Measurements from ENCODE around the gene PXDN. TPM values are rescaled to one million over a fixed set of nuclear protein-coding genes. Genes with fewer than 3 reads are reported as not detected.

The PXDN gene
- total RNA-seq, 4 donors from 2014 or later: 9.0 to 46.2 (median 18.5) TPM

GRCh38 chr2:1664698-1665097 is 79.6 kb downstream of the PXDN start:
- Histone ChIP-seq H3K9me3 (no peaks in the 10 kb centered on the region), H3K27ac (no peak overlapping the region), H3K4me1 (no peaks in the 10 kb centered on the region), H3K4me3 (no peak overlapping the region), H3K27me3 (no peaks in the 10 kb centered on the region), H3K36me3 (no peaks in the 10 kb centered on the region)
- TF ChIP-seq EP300 (IDR thresholded peaks at IDR 0.05; ENCODE audit: low read depth) (no peak), CTCF (IDR thresholded peaks at IDR 0.05) (no peak), POLR2AphosphoS5 (IDR thresholded peaks at IDR 0.05) (no peak), POLR2A (IDR thresholded peaks at IDR 0.05) (no peak)
- 94 to 100% methylated on average over 1 to 17 of the region's 18 CpGs for WGBS, 2 donors (ENCODE audit: low coverage in 1 of 2)
- in situ Hi-C loops (cut with MboI; ENCODE audit: low pct_ligation_motif_present in 1 of 4, low pct_unique_long_range_greater_than_20kb in 1 of 4, low sequenced_read_pairs in 3 of 4) (no loop called here), intact Hi-C loops (cut with DNase I; ENCODE audit: low total_unique reads) (no loop called here)
- DNase-seq: no peak

- Histone ChIP-seq H3K27ac (no peak overlapping the region), H3K27me3 (no peaks in the 10 kb centered on the region), H3K4me1 (no peaks in the 10 kb centered on the region), H3K9me3 (no peaks in the 10 kb centered on the region), H3K36me3 (no peaks in the 10 kb centered on the region), H3K4me3 (no peak overlapping the region)
- in situ Hi-C loops (cut with MboI; ENCODE audit: low pct_ligation_motif_present in 1 of 4, low pct_unique_long_range_greater_than_20kb in 1 of 4, low sequenced_read_pairs in 3 of 4): no loop called here
- no peak for DNase-seq
- 82% methylated on average over 9 of the region's 9 CpGs; no CpG with 5 or more reads in 1 of the 2 donors for WGBS, 2 donors (ENCODE audit: low coverage in 1 of 2)
- intact Hi-C loops (cut with DNase I; ENCODE audit: low total_unique reads): no loop called here
- no peak for TF ChIP-seq POLR2AphosphoS5 (IDR thresholded peaks at IDR 0.05)
- no peak for TF ChIP-seq CTCF (IDR thresholded peaks at IDR 0.05)
- TF ChIP-seq POLR2A (IDR thresholded peaks at IDR 0.05): no peak
- no peak for TF ChIP-seq EP300 (IDR thresholded peaks at IDR 0.05; ENCODE audit: low read depth)
These were observed 80.2 kb downstream of the PXDN start for GRCh38 chr2:1664076-1664605.

- Histone ChIP-seq H3K27me3 (no peaks in the 10 kb centered on the region), H3K4me3 (no peak overlapping the region), H3K9me3 (no peaks in the 10 kb centered on the region), H3K36me3 (no peaks in the 10 kb centered on the region), H3K27ac (no peak overlapping the region), H3K4me1 (no peaks in the 10 kb centered on the region)
- in situ Hi-C loops (cut with MboI; ENCODE audit: low pct_ligation_motif_present in 1 of 4, low pct_unique_long_range_greater_than_20kb in 1 of 4, low sequenced_read_pairs in 3 of 4) (no loop called here), intact Hi-C loops (cut with DNase I; ENCODE audit: low total_unique reads) (no loop called here)
- no peak for DNase-seq
- 91% methylated on average over 16 of the region's 16 CpGs; no CpG with 5 or more reads in 1 of the 2 donors for WGBS, 2 donors (ENCODE audit: low coverage in 1 of 2)
- no peak for TF ChIP-seq CTCF (IDR thresholded peaks at IDR 0.05)
- no peak for TF ChIP-seq EP300 (IDR thresholded peaks at IDR 0.05; ENCODE audit: low read depth)
- no peak for TF ChIP-seq POLR2AphosphoS5 (IDR thresholded peaks at IDR 0.05)
- no peak for TF ChIP-seq POLR2A (IDR thresholded peaks at IDR 0.05)
These were observed 80.7 kb downstream of the PXDN start for GRCh38 chr2:1663621-1664020.

GRCh38 chr2:1662606-1663180 is 81.6 kb downstream of the PXDN start:
- no peak overlapping the region for H3K27ac ChIP-seq
- H3K4me1 ChIP-seq: no peaks in the 10 kb centered on the region
- no peaks in the 10 kb centered on the region for H3K27me3 ChIP-seq
- H3K9me3 ChIP-seq: no peaks in the 10 kb centered on the region
- TF ChIP-seq CTCF (IDR thresholded peaks at IDR 0.05): no peak
- TF ChIP-seq POLR2A (IDR thresholded peaks at IDR 0.05): no peak
- TF ChIP-seq EP300 (IDR thresholded peaks at IDR 0.05; ENCODE audit: low read depth): no peak
- no peak for TF ChIP-seq POLR2AphosphoS5 (IDR thresholded peaks at IDR 0.05)
- in situ Hi-C loops (cut with MboI; ENCODE audit: low pct_ligation_motif_present in 1 of 4, low pct_unique_long_range_greater_than_20kb in 1 of 4, low sequenced_read_pairs in 3 of 4): no loop called here
- H3K36me3 ChIP-seq: no peaks in the 10 kb centered on the region
- no peak for DNase-seq
- WGBS, 2 donors (ENCODE audit: low coverage in 1 of 2): 87 to 90% methylated on average over 3 to 18 of the region's 19 CpGs
- intact Hi-C loops (cut with DNase I; ENCODE audit: low total_unique reads): no loop called here
- H3K4me3 ChIP-seq: no peak overlapping the region
